IMR-90 (cell line): ENCODE data around the gene AGXT2.

Experiments used
- MAFK ChIP-seq: IDR thresholded peaks from 2 replicates; pipeline ENCODE4 v1.6.1; 2012; ENCODE audit warnings: low read depth, low read length, improper control_type of control experiment
- MXI1 ChIP-seq: IDR thresholded peaks from 2 replicates; pipeline ENCODE4 v1.6.1; 2012; ENCODE audit warnings: low read depth, mild to moderate bottlenecking, low read length, moderate library complexity, borderline replicate concordance
- POLR2A ChIP-seq: IDR thresholded peaks from 2 replicates; pipeline ENCODE4 v1.6.1; 2012; ENCODE audit warnings: mild to moderate bottlenecking, low read depth, low read length
- RAD21 ChIP-seq: IDR thresholded peaks from 2 replicates; pipeline ENCODE4 v1.6.1; 2012; ENCODE audit warnings: low read length, improper control_type of control experiment
- RCOR1 ChIP-seq: IDR thresholded peaks from 2 replicates; pipeline ENCODE4 v1.6.1; 2012; ENCODE audit warnings: mild to moderate bottlenecking, low read length, improper control_type of control experiment; ENCODE audit not compliant: insufficient replicate concordance
- SMC3 ChIP-seq: fragments of 150-350 bp; IDR thresholded peaks from 2 replicates; pipeline ENCODE4 v1.6.1; 2016; ENCODE audit warnings: low read depth, mild to moderate bottlenecking, antibody characterized with exemption, low read length, moderate library complexity
- TF ChIP-seq, protein P1 (sequence below): conservative IDR thresholded peaks from 2 replicates; pipeline ENCODE4 v1.5.1; 2012; ENCODE audit warnings: mild to moderate bottlenecking, low read depth, low read length, improper control_type of control experiment

DNA sequence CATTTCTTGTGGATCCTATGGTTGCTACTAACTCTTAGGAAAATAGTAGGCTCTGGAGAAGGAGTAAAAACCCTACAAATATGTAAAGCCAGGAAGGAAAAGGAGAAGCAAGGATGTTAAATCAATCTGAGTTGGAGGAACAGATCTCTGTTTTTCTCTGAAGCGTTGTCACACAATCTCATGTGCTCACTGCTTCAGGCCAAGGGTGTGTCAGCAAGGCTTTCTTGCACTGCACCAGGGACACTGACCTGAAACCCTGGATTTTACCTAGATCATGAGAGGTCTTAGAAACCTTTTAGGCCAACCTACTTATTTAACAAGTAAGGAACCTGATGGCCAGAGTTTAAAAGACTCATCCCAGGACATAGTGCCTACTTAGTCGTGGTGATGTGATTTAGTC is 12.5 kb upstream of the AGXT2 start:
- TF ChIP-seq MAFK (no peak), POLR2A (no peak), RAD21 (no peak), MXI1 (no peak), RCOR1 (no peak), SMC3 (no peak)
- TF ChIP-seq, protein P1, sequence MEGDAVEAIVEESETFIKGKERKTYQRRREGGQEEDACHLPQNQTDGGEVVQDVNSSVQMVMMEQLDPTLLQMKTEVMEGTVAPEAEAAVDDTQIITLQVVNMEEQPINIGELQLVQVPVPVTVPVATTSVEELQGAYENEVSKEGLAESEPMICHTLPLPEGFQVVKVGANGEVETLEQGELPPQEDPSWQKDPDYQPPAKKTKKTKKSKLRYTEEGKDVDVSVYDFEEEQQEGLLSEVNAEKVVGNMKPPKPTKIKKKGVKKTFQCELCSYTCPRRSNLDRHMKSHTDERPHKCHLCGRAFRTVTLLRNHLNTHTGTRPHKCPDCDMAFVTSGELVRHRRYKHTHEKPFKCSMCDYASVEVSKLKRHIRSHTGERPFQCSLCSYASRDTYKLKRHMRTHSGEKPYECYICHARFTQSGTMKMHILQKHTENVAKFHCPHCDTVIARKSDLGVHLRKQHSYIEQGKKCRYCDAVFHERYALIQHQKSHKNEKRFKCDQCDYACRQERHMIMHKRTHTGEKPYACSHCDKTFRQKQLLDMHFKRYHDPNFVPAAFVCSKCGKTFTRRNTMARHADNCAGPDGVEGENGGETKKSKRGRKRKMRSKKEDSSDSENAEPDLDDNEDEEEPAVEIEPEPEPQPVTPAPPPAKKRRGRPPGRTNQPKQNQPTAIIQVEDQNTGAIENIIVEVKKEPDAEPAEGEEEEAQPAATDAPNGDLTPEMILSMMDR: no peak
